Psoas muscle (tissue), 8 donors: ENCODE measurements around the gene ROPN1L. TPM values are rescaled to one million over a fixed set of nuclear protein-coding genes. Genes with fewer than 3 reads are reported as not detected.

Experiments used
- ATAC-seq, 4 donors: fragments of 200-7000 bp; cut with Tn5 transposase; one replicate each; pipeline ENCODE4 v1.9.1; 2020; ENCODE audit warnings: moderate library complexity in 3 of 4, mild to moderate bottlenecking in 2 of 4
- DNase-seq, 2 donors: peaks; one replicate each; pipeline ENCODE4 v3.0.0-alpha.2; 2020
- H3K27ac ChIP-seq: fragments of 200-600 bp; one replicate; pipeline ENCODE4 v1.8.0; 2022
- H3K27me3 ChIP-seq, 3 donors: fragments of 200-600 bp in 1 of 3; one replicate each; pipeline versions ENCODE4 v1.6.1 to v1.8.0; 2013 to 2022; ENCODE audit warnings: low read length in 2 of 3, mild to moderate bottlenecking in 2 of 3, moderate library complexity in 1 of 3; ENCODE audit not compliant: insufficient read depth in 3 of 3
- H3K36me3 ChIP-seq, 2 donors: fragments of 200-600 bp in 1 of 2; one replicate each; pipeline versions ENCODE4 v1.6.1 to v1.8.0; 2013 to 2022; ENCODE audit warnings: low read depth in 1 of 2, mild to moderate bottlenecking in 1 of 2, moderate library complexity in 1 of 2; ENCODE audit not compliant: insufficient read depth in 1 of 2
- H3K4me1 ChIP-seq: fragments of 200-600 bp; one replicate; pipeline ENCODE4 v1.8.0; 2022
- H3K4me3 ChIP-seq: fragments of 200-600 bp; one replicate; pipeline ENCODE4 v1.8.0; 2022; ENCODE audit warnings: mild to moderate bottlenecking
- H3K9me3 ChIP-seq: fragments of 200-600 bp; one replicate; pipeline ENCODE4 v1.8.0; 2022
- whole genome bisulfite sequencing, 3 donors: extraction: QIAGEN DNeasy Blood & Tissue Kit; methylation state at CpG; one replicate each; pipeline versions ENCODE4 v1.1.6 to v1.1.7; 2013; 5-methylcytosine and 5-hydroxymethylcytosine counted together
- intact Hi-C, 2 donors: fragments of 100-400 bp; cut with DNase I; formaldehyde crosslinking; loops; one replicate each; pipeline versions ENCODE4 v1.11.0 to v1.14.2; 2022
- polyA plus RNA-seq, 3 donors: library from polyadenylated mRNA; stranded (reverse); fragments of 200-250 nt; gene quantifications; one replicate each; pipeline ENCODE4 v1.2.3, GENCODE V29; 2013
- total RNA-seq, 4 donors: library from RNA; stranded (reverse); fragmentation: NEBNext Ultra II Directional in 2 of 4; extraction: Animal tissue kit (Norgen Biotek cat#: 25700) in 2 of 4; gene quantifications; one replicate each; pipeline versions ENCODE4 v1.2.1 to v1.2.4, GENCODE V29; 2021 to 2023
- TF ChIP-seq, protein P1 (sequence below): fragments of 200-600 bp; IDR thresholded peaks from one replicate; pipeline ENCODE4 v1.8.0; 2022; ENCODE audit warnings: antibody characterized with exemption
- donor health status: healthy with polysubstance abuse.
- donor health status: DM: no; HTN: no; CAD: no; lungs with moderate emphysema.
- donor health status: Bipolar disorder and iron deficiency.
- donor health status: healthy.
- donor health status: DM: yes; HTN: yes; CAD: no.
- donor health status: DM: no; HTN: no; CAD: no.
- donor health status: DM: no; HTN: no; CAD: no.
- donor health status: DM: yes; HTN: yes; CAD: no.

ROPN1L gene
- total and polyA plus RNA-seq, 7 donors, result 0.16 to 0.38 (median 0.25) TPM; not detected in 4

- intact Hi-C loops, result no loop called here
- H3K4me3 ChIP-seq, result no peak overlapping the region
- TF ChIP-seq, protein P1, sequence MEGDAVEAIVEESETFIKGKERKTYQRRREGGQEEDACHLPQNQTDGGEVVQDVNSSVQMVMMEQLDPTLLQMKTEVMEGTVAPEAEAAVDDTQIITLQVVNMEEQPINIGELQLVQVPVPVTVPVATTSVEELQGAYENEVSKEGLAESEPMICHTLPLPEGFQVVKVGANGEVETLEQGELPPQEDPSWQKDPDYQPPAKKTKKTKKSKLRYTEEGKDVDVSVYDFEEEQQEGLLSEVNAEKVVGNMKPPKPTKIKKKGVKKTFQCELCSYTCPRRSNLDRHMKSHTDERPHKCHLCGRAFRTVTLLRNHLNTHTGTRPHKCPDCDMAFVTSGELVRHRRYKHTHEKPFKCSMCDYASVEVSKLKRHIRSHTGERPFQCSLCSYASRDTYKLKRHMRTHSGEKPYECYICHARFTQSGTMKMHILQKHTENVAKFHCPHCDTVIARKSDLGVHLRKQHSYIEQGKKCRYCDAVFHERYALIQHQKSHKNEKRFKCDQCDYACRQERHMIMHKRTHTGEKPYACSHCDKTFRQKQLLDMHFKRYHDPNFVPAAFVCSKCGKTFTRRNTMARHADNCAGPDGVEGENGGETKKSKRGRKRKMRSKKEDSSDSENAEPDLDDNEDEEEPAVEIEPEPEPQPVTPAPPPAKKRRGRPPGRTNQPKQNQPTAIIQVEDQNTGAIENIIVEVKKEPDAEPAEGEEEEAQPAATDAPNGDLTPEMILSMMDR, result no peak
- no peak overlapping the region for H3K27ac ChIP-seq
- ATAC-seq (no peak), DNase-seq (no peak)
- no peaks in the 10 kb centered on the region for H3K4me1 ChIP-seq
- H3K27me3 ChIP-seq, result no peaks in the 10 kb centered on the region
- H3K36me3 ChIP-seq, result no peaks in the 10 kb centered on the region
- 90 to 93% (median 91%) methylated on average over 17 of the region's 17 CpGs for WGBS, 3 donors
- H3K9me3 ChIP-seq, result no peaks in the 10 kb centered on the region
These were observed 24.9 kb downstream of the ROPN1L start for GRCh38 chr5:10466446-10467073.

DNA sequence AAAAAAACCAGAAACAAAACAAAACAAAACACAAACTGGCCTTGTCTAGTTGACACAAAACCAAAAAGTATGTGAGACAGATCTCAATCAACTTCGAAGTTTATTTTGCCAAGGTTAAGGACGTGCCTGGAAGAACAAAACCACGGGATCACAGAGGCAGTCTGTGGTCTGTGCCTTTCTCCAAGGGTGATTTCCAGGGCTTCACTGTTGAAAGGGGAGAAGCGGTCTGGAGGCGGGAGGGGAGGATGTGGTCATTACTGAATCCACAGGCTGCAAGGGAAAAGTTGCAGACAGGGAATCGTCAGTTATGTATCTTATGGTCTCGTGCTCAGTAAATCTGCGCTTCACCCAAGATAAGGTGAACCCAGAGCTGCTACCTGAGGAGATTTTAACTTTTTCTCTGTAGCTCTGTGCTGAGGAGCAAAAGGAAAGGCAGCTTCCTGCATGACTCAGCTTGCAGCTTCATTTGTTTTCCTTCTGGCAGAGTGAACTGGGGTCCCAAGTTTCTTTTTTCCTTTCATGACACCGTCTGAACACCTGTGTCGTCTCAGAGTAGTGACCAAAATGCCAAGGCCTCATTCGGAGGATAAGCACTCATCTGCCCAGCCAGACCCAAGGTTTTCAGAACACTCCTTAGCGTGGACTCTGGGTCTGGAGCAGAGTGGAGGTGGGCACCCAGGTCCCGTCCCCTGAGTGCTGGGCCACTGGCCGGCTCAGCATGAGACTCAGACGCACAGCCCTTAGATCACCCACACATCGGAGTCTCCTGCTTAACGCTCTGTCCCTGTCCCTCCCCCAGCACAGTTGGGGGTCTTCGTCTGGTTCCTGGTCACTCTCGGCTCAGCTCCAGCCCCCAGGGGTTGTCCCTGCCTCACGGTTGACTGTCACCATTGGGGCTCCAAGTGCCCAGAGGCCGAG, 25.9 kb downstream of the ROPN1L start:
- intact Hi-C loops, result no loop called here
- Histone ChIP-seq H3K9me3 (no peaks in the 10 kb centered on the region), H3K27ac (no peak overlapping the region), H3K4me3 (no peak overlapping the region), H3K36me3 (no peaks in the 10 kb centered on the region), H3K27me3 (no peaks in the 10 kb centered on the region), H3K4me1 (no peaks in the 10 kb centered on the region)
- DNase-seq (no peak), ATAC-seq (no peak)
- WGBS, 3 donors, result 64 to 68% (median 65%) methylated on average over 21 of the region's 21 CpGs
- TF ChIP-seq, protein P1, result no peak

DNA sequence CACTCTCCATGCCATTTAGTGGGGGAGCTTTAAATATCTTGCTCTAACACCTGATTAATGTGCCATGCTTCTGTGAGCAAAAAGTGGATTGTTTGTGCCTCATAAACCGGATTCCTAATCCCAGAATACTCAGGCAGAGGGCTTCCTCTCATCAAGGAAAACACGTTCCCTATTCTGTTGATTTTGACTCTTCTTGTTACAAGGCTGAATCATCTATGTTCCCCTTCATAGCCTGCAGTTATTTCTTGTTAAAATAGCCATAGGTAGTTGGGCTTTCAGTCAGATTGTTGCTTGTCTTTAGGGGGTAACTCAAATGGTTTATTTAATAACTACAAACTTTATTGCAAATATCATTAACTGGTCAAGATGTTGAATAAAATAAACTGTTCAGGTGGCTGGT, 26.6 kb downstream of the ROPN1L start:
- TF ChIP-seq, protein P1, result no peak
- H3K9me3 ChIP-seq, result no peaks in the 10 kb centered on the region
- WGBS, 3 donors, result 80 to 87% (median 85%) methylated on average over 2 of the region's 2 CpGs
- H3K36me3 ChIP-seq, result no peaks in the 10 kb centered on the region
- no peaks in the 10 kb centered on the region for H3K4me1 ChIP-seq
- H3K27me3 ChIP-seq, result no peaks in the 10 kb centered on the region
- no peak overlapping the region for H3K27ac ChIP-seq
- no peak overlapping the region for H3K4me3 ChIP-seq
- ATAC-seq, result no peak
- intact Hi-C loops, result no loop called here
- no peak for DNase-seq

DNA sequence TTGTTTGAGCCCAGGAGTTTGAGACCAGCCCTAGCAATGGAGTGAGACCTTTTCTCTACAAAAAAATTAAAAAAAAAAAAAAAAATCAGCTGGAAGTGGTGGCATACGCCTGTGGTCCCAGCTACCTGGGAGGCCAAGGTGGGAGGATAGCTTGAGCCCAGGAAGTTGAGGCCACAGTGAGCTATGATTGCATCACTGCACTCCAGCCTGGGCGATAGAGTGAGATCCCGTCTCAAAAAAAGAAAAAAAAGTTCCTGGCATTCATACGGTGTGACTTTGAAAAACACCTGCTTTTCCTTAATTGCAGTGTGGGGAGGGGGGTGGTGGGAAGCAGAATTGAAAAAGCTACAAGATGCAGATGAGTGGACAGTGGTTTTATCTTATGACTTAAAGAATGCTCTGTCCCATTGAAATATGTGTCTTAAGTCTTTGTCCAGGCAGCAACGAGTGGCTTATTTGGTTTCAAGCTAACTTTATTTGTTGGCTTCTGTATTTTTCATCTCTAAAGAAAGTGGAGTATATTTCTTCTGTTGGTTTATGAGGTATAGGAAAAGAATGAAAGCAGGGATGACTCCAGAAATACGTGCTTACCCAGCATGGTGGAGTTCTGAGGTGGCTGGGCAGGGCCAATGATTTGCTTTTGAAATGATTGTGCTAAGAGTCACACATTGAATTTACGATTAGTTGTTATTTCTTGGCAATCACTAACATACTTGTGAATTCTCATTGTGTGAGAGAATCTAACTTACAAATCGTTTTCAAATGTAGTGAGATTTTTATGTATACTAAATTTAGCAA, 27.8 kb downstream of the ROPN1L start:
- no peaks in the 10 kb centered on the region for H3K36me3 ChIP-seq
- no peaks in the 10 kb centered on the region for H3K9me3 ChIP-seq
- no peak for ATAC-seq
- TF ChIP-seq, protein P1, result no peak
- no peaks in the 10 kb centered on the region for H3K4me1 ChIP-seq
- no peak for DNase-seq
- intact Hi-C loops, result no loop called here
- no peak overlapping the region for H3K4me3 ChIP-seq
- no peaks in the 10 kb centered on the region for H3K27me3 ChIP-seq
- 70 to 76% (median 75%) methylated on average over 8 of the region's 8 CpGs for WGBS, 3 donors
- H3K27ac ChIP-seq, result no peak overlapping the region
